Activated naive CD8-positive, alpha-beta T cell (primary cell): ENCODE data around the gene SCAP.

ENCODE experiments used
- H3K27ac Mint-ChIP-seq: one replicate; pipeline ENCODE4 v1.8.0; 2021; ENCODE audit warnings: mixed read lengths
- H3K27me3 Mint-ChIP-seq: one replicate; pipeline ENCODE4 v1.8.0; 2021; ENCODE audit warnings: mixed read lengths
- H3K36me3 Mint-ChIP-seq: one replicate; pipeline ENCODE4 v1.8.0; 2021; ENCODE audit warnings: mixed read lengths
- H3K4me1 Mint-ChIP-seq: one replicate; pipeline ENCODE4 v1.8.0; 2021; ENCODE audit warnings: low read depth, mixed read lengths
- H3K4me3 Mint-ChIP-seq: one replicate; pipeline ENCODE4 v1.8.0; 2021; ENCODE audit warnings: mild to moderate bottlenecking, mixed read lengths
- H3K9me3 Mint-ChIP-seq: one replicate; pipeline ENCODE4 v1.8.0; 2021; ENCODE audit warnings: low read depth, mixed read lengths

SCAP gene

GRCh38 chr3:47409284-47409683 lies 66.5 kb downstream of the SCAP start:
- H3K27me3 Mint-ChIP-seq = no peaks in the 10 kb centered on the region
- no peak overlapping the region for H3K27ac Mint-ChIP-seq
- no peak overlapping the region for H3K4me3 Mint-ChIP-seq
- H3K36me3 Mint-ChIP-seq = no peaks in the 10 kb centered on the region
- H3K4me1 Mint-ChIP-seq = no peaks in the 10 kb centered on the region
- H3K9me3 Mint-ChIP-seq = no peaks in the 10 kb centered on the region

GRCh38 chr3:47408839-47409229 lies 66.9 kb downstream of the SCAP start:
- Mint-ChIP-seq H3K27ac (no peak overlapping the region), H3K4me1 (no peaks in the 10 kb centered on the region), H3K4me3 (no peak overlapping the region), H3K9me3 (no peaks in the 10 kb centered on the region), H3K36me3 (no peaks in the 10 kb centered on the region), H3K27me3 (no peaks in the 10 kb centered on the region)

GRCh38 chr3:47407896-47408838 lies 67.6 kb downstream of the SCAP start:
- no peak overlapping the region for H3K4me3 Mint-ChIP-seq
- H3K36me3 Mint-ChIP-seq = no peaks in the 10 kb centered on the region
- H3K9me3 Mint-ChIP-seq = no peaks in the 10 kb centered on the region
- no peaks in the 10 kb centered on the region for H3K4me1 Mint-ChIP-seq
- no peak overlapping the region for H3K27ac Mint-ChIP-seq
- no peaks in the 10 kb centered on the region for H3K27me3 Mint-ChIP-seq

- H3K27ac Mint-ChIP-seq = no peak overlapping the region
- no peaks in the 10 kb centered on the region for H3K36me3 Mint-ChIP-seq
- H3K27me3 Mint-ChIP-seq = no peaks in the 10 kb centered on the region
- H3K4me1 Mint-ChIP-seq = no peaks in the 10 kb centered on the region
- H3K9me3 Mint-ChIP-seq = no peaks in the 10 kb centered on the region
- H3K4me3 Mint-ChIP-seq = no peak overlapping the region
Measured at GRCh38 chr3:47407237-47407636, 68.5 kb downstream of the SCAP start.

- H3K4me3 Mint-ChIP-seq = no peak overlapping the region
- no peaks in the 10 kb centered on the region for H3K27me3 Mint-ChIP-seq
- H3K27ac Mint-ChIP-seq = no peak overlapping the region
- H3K9me3 Mint-ChIP-seq = no peaks in the 10 kb centered on the region
- no peaks in the 10 kb centered on the region for H3K36me3 Mint-ChIP-seq
- no peaks in the 10 kb centered on the region for H3K4me1 Mint-ChIP-seq
Measured at GRCh38 chr3:47406762-47407149, 69.0 kb downstream of the SCAP start.

- H3K27ac Mint-ChIP-seq = peak overlapping the region; percentile 64
- H3K4me3 Mint-ChIP-seq = no peak overlapping the region
- H3K36me3 Mint-ChIP-seq = no peaks in the 10 kb centered on the region
Measured at GRCh38 chr3:47405820-47406761, 69.7 kb downstream of the SCAP start.

GRCh38 chr3:47404955-47405790 lies 70.6 kb downstream of the SCAP start:
- no peaks in the 10 kb centered on the region for H3K4me1 Mint-ChIP-seq

More at GRCh38 chr3:47405820-47406761, 69.7 kb downstream of the SCAP start:
- H3K4me1 Mint-ChIP-seq = no peaks in the 10 kb centered on the region
- H3K9me3 Mint-ChIP-seq = no peaks in the 10 kb centered on the region
- no peaks in the 10 kb centered on the region for H3K27me3 Mint-ChIP-seq

GRCh38 chr3:47404431-47404876 lies 71.3 kb downstream of the SCAP start:
- no peaks in the 10 kb centered on the region for H3K36me3 Mint-ChIP-seq
- H3K27ac Mint-ChIP-seq = no peak overlapping the region
- H3K9me3 Mint-ChIP-seq = no peaks in the 10 kb centered on the region
- no peak overlapping the region for H3K4me3 Mint-ChIP-seq
- no peaks in the 10 kb centered on the region for H3K27me3 Mint-ChIP-seq
- H3K4me1 Mint-ChIP-seq = no peaks in the 10 kb centered on the region

More at GRCh38 chr3:47404955-47405790, 70.6 kb downstream of the SCAP start:
- Mint-ChIP-seq H3K9me3 (no peaks in the 10 kb centered on the region), H3K27me3 (no peaks in the 10 kb centered on the region), H3K36me3 (no peaks in the 10 kb centered on the region), H3K4me3 (no peak overlapping the region), H3K27ac (no peak overlapping the region)

- Mint-ChIP-seq H3K4me1 (peaks cover 16% of the 10 kb centered on the region), H3K36me3 (no peaks in the 10 kb centered on the region), H3K27me3 (no peaks in the 10 kb centered on the region), H3K4me3 (no peak overlapping the region), H3K27ac (no peak overlapping the region), H3K9me3 (no peaks in the 10 kb centered on the region)
Measured at GRCh38 chr3:47399531-47400270, 76.0 kb downstream of the SCAP start.

- H3K4me3 Mint-ChIP-seq = no peak overlapping the region
- H3K36me3 Mint-ChIP-seq = no peaks in the 10 kb centered on the region
- H3K9me3 Mint-ChIP-seq = no peaks in the 10 kb centered on the region
- no peaks in the 10 kb centered on the region for H3K27me3 Mint-ChIP-seq
- no peak overlapping the region for H3K27ac Mint-ChIP-seq
- peaks cover 21% of the 10 kb centered on the region for H3K4me1 Mint-ChIP-seq
Measured at GRCh38 chr3:47399016-47399415, 76.7 kb downstream of the SCAP start.

- no peak overlapping the region for H3K27ac Mint-ChIP-seq
- H3K4me3 Mint-ChIP-seq = no peak overlapping the region
- peaks cover 25% of the 10 kb centered on the region for H3K4me1 Mint-ChIP-seq
- H3K27me3 Mint-ChIP-seq = no peaks in the 10 kb centered on the region
- no peaks in the 10 kb centered on the region for H3K9me3 Mint-ChIP-seq
- no peaks in the 10 kb centered on the region for H3K36me3 Mint-ChIP-seq
Measured at GRCh38 chr3:47398228-47398627, 77.5 kb downstream of the SCAP start.

- Mint-ChIP-seq H3K4me1 (peaks cover 38% of the 10 kb centered on the region), H3K36me3 (no peaks in the 10 kb centered on the region), H3K9me3 (no peaks in the 10 kb centered on the region), H3K27me3 (no peaks in the 10 kb centered on the region), H3K4me3 (no peak overlapping the region), H3K27ac (peak overlapping the region; percentile 75)
Measured at GRCh38 chr3:47394881-47395280, 80.9 kb downstream of the SCAP start.

- peaks cover 37% of the 10 kb centered on the region for H3K4me1 Mint-ChIP-seq
- H3K27ac Mint-ChIP-seq = peak overlapping the region; percentile 75
Measured at GRCh38 chr3:47394140-47394870, 81.4 kb downstream of the SCAP start.

More at GRCh38 chr3:47394140-47394870, 81.4 kb downstream of the SCAP start:
- no peaks in the 10 kb centered on the region for H3K27me3 Mint-ChIP-seq
- H3K36me3 Mint-ChIP-seq = no peaks in the 10 kb centered on the region
- H3K4me3 Mint-ChIP-seq = no peak overlapping the region
- no peaks in the 10 kb centered on the region for H3K9me3 Mint-ChIP-seq
